T1000 (cell line): ENCODE results near the gene ARHGEF6.
"Not testable (repeated sequence)": the region's sequence is repeated elsewhere in the genome, so short reads cannot be mapped to it uniquely, and the experiment has no call there.

ENCODE experiments used
- DNase-seq: peaks from one replicate; lab custom pipeline; 2025; ENCODE audit warnings: mixed read lengths; lab: John Stamatoyannopoulos, UW

The ARHGEF6 gene, protein sequence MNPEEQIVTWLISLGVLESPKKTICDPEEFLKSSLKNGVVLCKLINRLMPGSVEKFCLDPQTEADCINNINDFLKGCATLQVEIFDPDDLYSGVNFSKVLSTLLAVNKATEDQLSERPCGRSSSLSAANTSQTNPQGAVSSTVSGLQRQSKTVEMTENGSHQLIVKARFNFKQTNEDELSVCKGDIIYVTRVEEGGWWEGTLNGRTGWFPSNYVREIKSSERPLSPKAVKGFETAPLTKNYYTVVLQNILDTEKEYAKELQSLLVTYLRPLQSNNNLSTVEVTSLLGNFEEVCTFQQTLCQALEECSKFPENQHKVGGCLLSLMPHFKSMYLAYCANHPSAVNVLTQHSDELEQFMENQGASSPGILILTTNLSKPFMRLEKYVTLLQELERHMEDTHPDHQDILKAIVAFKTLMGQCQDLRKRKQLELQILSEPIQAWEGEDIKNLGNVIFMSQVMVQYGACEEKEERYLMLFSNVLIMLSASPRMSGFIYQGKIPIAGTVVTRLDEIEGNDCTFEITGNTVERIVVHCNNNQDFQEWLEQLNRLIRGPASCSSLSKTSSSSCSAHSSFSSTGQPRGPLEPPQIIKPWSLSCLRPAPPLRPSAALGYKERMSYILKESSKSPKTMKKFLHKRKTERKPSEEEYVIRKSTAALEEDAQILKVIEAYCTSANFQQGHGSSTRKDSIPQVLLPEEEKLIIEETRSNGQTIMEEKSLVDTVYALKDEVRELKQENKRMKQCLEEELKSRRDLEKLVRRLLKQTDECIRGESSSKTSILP

GRCh38 chrX:136780763-136781162, at the start of gene ARHGEF6:
Gene ARHGEF6, minus strand, starts transcription at chrX:136780932. Its CDS starts 50 bp downstream, at chrX:136780882.
- no peak for DNase-seq

- DNase-seq = no peak
Measured at GRCh38 chrX:136829413-136829812, 48.7 kb upstream of the ARHGEF6 start.

GRCh38 chrX:136828830-136829229, 48.1 kb upstream of the ARHGEF6 start:
- DNase-seq = no peak

DNA sequence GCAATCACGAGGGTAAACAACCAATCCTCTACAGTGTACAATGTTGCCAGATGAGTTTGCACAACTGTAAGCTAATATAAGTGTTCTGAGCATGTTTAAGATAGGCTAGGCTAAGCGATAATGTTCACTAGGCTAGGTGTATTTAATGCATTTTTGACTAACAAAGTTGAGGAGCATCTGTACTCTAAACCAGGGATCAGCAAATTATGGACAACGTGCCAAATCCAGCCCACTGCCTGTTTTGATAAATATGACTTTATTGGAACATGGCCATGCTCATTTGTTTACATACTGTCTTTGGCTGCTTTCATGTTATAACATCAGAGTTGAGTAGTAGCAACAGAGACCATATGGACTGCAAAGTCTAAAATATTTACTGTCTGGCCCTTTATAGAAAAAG, 46.3 kb upstream of the ARHGEF6 start:
- DNase-seq = no peak

GRCh38 chrX:136825771-136826170, 45.0 kb upstream of the ARHGEF6 start:
- no peak for DNase-seq

- DNase-seq = no peak
Measured at GRCh38 chrX:136823175-136823574, 42.4 kb upstream of the ARHGEF6 start.

DNA sequence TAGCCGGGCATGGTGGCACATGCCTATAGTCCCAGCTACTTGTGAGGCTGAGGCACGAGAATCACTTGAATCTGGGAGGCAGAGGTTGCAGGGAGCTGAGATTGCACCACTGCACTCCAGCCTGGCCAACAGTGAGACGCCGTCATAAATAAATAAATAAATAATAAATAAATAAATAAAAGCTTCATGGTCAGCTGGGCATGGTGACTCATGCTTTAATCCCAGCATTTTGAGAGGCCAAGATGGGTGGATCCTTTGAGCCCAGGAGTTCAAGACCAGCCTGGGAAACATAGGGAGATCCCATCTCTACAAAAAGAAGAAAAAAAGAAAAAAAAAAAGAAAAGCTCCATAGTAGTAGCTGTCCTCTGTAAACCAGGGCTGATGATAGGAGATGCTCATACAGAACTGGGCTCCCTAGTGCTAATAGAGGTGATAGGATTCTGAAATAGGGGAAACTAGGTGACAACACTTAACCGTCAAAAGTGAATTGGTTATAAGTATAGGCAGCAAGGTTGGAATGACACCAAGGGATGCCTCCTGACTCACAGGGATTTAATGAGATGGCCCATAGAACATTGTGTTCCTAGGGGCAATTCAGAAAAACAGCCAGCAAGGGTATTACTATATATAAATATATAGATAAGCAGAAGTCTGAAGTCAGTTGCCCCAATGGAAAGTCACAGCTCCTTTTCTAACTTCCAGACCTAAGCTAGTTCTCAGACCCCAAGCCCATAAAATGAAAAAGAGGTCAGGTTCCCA, 41.8 kb upstream of the ARHGEF6 start:
- no peak for DNase-seq

DNA sequence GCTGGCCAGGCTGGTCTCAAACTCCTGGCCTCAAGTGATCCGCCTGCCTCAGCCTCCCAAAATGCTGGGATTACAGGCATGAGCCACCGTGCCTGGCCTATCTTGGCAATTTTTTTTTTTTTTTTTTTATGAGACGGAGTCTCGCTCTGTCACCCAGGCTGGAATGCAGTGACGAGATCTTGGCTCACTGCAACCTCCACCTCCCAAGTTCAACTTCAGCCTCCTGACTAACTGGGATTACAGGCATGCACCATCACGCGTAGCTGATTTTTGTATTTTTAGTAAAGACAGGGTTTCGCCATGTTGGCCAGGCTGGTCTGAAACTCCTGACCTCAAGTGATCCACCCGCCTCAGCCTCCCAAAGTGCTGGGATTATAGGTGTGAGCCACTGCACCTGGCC, 39.0 kb upstream of the ARHGEF6 start:
- DNase-seq = not testable (repeated sequence)

DNA sequence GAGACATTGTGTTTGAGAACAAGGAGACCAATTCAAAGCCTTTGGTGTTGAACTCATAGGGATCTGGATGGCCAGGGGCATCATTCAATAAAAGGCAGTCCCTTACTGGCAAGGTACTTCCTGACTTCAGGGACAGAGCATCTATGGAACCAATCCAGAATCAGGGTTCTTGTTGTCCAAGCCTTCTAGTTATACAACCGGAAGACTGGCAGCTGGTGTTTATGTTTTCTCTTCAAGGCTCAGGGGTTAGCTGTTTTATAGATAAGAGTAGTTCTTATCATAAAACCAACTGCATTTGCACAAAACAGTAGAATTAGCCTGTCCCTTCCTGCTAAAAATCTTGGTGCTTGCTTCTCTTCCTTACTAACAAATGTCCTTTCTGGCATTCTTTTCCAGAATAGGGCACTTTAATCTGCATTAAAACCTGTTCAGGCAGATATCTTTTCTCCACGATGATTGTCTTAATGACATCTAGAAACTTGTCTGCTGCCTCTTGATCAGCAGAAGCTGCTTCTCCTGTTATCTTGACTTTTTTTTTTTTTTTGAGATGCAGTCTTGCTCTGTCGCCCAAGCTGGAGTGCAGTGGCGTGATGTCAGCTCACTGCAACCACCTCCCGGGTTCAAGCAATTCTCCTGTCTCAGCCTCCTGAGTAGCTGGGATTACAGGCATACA, 38.4 kb upstream of the ARHGEF6 start:
- no peak for DNase-seq

GRCh38 chrX:136816975-136817374, 36.2 kb upstream of the ARHGEF6 start:
- no peak for DNase-seq

DNA sequence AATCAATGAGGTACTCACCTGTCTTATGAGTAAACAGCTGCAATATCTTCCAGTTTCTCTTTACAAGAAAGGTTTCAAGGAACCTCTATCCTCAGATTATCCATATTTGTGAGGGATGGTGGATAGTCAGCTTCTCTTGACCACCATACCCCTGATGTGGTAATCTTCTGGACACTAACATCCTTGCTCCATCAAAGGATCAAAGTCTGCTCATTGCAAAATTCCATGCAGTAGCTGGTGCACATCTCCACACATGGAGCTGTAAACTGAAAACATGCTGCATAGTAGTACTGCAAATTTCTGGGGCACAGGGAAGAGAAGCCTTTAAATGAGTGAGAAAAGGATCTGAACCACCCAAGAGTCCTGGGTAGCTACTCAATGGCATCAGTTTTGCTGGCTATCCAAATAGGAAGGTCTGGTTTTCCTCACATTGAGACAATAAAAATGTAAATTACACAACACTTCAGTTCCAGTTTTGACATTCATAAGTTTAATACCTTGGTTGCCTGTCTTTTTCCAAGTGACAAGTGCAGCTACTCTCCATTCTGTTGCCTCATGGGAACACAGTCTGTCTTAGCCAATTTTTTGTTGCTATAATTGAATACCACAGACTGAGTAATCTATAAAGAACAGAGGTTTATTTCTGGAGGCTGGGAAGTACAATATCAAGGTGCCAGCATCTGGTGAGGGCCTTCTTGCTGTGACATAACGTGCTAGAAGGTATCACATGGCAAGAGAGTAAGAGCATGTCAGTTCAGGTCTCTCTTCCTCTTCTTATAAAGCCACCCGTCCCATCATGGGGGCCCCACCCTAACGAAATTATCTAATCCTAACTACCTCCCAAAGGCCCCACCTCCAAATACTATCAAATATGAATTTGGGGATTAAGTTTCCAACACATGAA, 34.4 kb upstream of the ARHGEF6 start:
- no peak for DNase-seq

GRCh38 chrX:136812286-136812685, 31.6 kb upstream of the ARHGEF6 start:
- DNase-seq = no peak

GRCh38 chrX:136810493-136810892, 29.8 kb upstream of the ARHGEF6 start:
- DNase-seq = no peak

DNA sequence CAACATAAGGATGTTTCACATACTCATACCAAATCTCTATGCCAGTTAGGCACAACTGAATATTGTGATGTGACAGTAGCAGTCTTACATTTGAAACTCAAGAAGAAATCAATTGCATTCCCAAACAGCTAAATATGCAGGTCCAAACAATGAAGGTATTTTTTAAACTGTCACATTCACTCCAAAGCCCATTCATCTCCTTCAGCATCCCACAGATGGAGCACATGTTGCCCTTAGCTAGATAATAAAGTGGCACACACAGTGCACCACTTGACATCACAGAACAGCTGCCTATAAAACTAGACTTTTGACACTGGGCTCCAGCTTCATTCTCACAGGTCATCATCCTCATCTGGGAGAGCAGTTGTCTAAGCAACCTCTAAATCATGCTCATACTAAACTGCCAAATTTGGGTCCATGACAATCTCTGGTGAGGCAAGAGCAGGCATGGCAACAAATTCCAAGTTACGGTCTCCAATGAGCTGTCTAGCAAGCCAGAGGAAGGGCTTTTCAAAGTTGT, 26.2 kb upstream of the ARHGEF6 start:
- no peak for DNase-seq

DNA sequence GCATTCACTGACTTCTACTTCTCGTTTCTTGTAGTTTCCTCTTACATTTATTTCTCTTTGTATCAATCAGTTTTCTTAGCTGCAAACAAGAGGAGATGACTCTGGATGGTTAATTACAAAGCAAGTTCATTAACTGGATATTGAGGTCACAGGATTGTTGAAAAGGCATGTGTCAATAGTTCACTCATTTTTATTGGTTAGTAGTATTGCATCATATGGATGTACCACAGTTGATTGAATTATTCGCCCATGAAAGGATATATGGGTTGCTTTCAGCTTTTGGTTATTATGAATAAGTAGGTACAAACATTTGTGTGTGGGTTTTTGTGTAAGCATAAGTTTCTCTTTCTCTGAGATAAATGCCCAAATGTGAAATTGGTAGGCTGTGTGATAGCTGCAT, 21.8 kb upstream of the ARHGEF6 start:
- DNase-seq = no peak

DNA sequence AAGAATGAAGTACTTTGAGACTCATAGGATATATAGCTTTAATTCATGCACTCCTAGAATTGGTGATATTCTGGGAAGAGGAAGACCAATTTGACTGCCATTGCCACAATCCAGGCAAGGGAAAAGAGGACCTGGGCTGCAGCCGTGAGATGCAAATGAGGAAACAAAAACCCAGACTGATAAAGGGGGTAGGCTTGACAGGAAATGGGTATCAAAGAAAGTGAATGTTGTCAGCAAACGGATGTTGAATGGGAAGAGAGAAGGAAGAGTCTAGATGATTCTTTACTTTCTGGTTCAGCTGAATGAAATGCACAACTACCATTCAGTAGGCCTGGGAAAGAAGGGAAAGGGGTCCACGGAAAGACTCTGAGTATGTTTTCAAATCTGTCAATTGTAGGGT, 17.1 kb upstream of the ARHGEF6 start:
- DNase-seq = no peak

DNA sequence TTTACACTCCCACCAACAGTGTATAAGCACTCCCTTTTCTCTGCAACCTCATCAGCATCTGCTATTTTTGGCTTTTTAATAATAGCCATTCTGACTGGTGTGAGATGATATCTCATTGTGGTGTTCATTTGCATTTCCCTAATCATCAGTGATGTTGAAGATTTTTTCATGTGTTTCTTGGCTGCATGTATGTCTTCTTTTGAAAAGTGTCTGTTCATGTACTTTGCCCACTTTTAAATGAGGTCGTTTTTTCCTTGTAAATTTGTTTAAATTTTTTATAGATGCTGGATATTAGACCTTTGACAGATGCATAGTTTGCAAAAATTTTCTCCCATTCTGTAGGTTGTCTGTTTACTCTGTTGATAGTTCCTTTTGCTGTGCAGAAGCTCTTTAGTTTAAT, 14.4 kb upstream of the ARHGEF6 start:
- not testable (repeated sequence) for DNase-seq

GRCh38 chrX:136794660-136795059, 13.9 kb upstream of the ARHGEF6 start:
- not testable (repeated sequence) for DNase-seq

DNA sequence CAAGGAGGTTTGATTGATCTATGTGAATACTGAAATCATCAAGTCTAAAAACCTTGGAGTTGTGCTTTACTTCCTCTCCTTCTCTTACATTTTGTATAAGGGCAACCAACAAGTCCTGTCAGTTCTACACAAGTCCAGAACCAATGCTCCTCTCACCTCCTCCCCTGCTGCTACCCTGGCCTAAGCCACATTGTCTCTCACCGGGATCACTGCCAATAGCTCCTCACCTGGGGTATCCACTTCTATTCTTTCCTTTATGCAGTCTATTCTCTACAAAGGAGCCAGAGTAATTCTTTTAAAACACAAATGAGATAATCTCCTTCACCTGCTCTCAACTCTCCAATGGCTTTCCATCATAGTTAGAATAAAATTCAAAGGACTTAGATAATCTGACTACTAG, 13.3 kb upstream of the ARHGEF6 start:
- DNase-seq = no peak

- DNase-seq = no peak
Measured at GRCh38 chrX:136789856-136790255, 9.1 kb upstream of the ARHGEF6 start.

- DNase-seq = no peak
Measured at GRCh38 chrX:136784231-136784630, 3.5 kb upstream of the ARHGEF6 start.
